BJ (cell line): ENCODE measurements around the gene RNF141. TPM values are rescaled to one million over a fixed set of nuclear protein-coding genes. Genes with fewer than 3 reads are reported as not detected.

Source experiments
- CTCF ChIA-PET: fragments of 350-600 bp; formaldehyde crosslinking; extraction: SDS; loops from one replicate; lab custom pipeline; 2021; ENCODE audit warnings: antibody characterized with exemption, inconsistent platforms; lab: Yijun Ruan, JAX
- POLR2A ChIA-PET: fragments of 300-600 bp; sonication (Branson Sonifier 250); formaldehyde crosslinking; extraction: SDS; loops from one replicate; lab custom pipeline; 2021; ENCODE audit warnings: antibody characterized with exemption; lab: Charles Lee
- DNase-seq: peaks from one replicate; pipeline ENCODE4 v3.0.0-alpha.2; 2011; ENCODE audit warnings: low read depth
- H3K27me3 ChIP-seq: 2 replicates; pipeline ENCODE4 v1.6.0; 2011; ENCODE audit warnings: low read length; ENCODE audit not compliant: control insufficient read depth, insufficient read depth
- H3K36me3 ChIP-seq: 2 replicates; pipeline ENCODE4 v1.5.1; 2011; ENCODE audit warnings: low read length; ENCODE audit not compliant: control insufficient read depth, insufficient read depth
- H3K4me3 ChIP-seq: 2 replicates; pipeline ENCODE4 v1.5.1; 2011; ENCODE audit warnings: low read depth, mild to moderate bottlenecking, control low read depth, low read length
- CTCF ChIP-seq: IDR thresholded peaks from 2 replicates; pipeline ENCODE4 v1.5.1; 2011; ENCODE audit warnings: low read depth, mild to moderate bottlenecking, control low read depth, inconsistent platforms, low read length, moderate library complexity; ENCODE audit not compliant: insufficient read depth
- polyA plus RNA-seq: library from polyadenylated mRNA; depleted of rRNA; stranded (reverse); fragments of >200 nt; gene quantifications from 2 replicates; pipeline ENCODE4 v1.2.3, GENCODE V29; 2011

Gene RNF141
- polyA plus RNA-seq, 1 experiment = 12.1 TPM

- ChIA-PET POLR2A (no interaction called here), CTCF (no interaction called here)
- Histone ChIP-seq H3K4me3 (no peak overlapping the region), H3K36me3 (peaks cover 50% of the 10 kb centered on the region), H3K27me3 (no peaks in the 10 kb centered on the region)
- TF ChIP-seq CTCF = no peak
- DNase-seq = no peak
Observed at GRCh38 chr11:10497371-10498021, 43.5 kb downstream of the RNF141 start.

GRCh38 chr11:10496296-10496936 lies 44.6 kb downstream of the RNF141 start:
- CTCF ChIA-PET = interaction anchor here (0.7 to 1.3 kb wide), 2 partner anchors 22 to 90 kb away, joined by 3 read pairs; no protein-coding TSS in a partner anchor
- POLR2A ChIA-PET = no interaction called here

DNA sequence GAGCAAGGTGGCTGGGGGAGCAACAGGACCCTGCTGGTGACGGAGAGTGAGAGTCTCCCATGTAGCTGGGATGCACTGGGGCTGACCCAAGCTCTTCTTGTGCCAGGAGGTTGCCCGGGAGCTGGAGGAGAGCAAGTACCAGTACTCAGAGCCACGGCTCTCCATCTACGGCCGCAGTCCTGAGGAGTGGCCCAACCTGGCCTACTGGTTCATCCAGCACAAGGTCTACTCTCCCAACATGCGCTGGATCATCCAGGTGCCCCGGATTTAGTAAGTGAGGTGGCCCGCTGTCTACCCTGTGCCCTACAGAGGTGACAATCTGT lies 45.6 kb downstream of the RNF141 start:
- no peak for DNase-seq
- ChIA-PET POLR2A (no interaction called here), CTCF (interaction anchor here (0.7 to 1.3 kb wide), 3 partner anchors 18 to 89 kb away, joined by 3 read pairs; no protein-coding TSS in a partner anchor)
- H3K4me3 ChIP-seq = no peak overlapping the region
- no peak for TF ChIP-seq CTCF
- H3K36me3 ChIP-seq = peaks cover 45% of the 10 kb centered on the region
- no peaks in the 10 kb centered on the region for H3K27me3 ChIP-seq

More at GRCh38 chr11:10496296-10496936, 44.6 kb downstream of the RNF141 start:
- TF ChIP-seq CTCF = no peak
- peaks cover 47% of the 10 kb centered on the region for H3K36me3 ChIP-seq
- no peak for DNase-seq
- no peaks in the 10 kb centered on the region for H3K27me3 ChIP-seq
- H3K4me3 ChIP-seq = no peak overlapping the region

- POLR2A ChIA-PET = no interaction called here
- CTCF ChIA-PET = interaction anchor here (1.1 to 1.3 kb wide), 2 partner anchors 19 to 89 kb away, joined by 3 read pairs; no protein-coding TSS in a partner anchor
- no peaks in the 10 kb centered on the region for H3K27me3 ChIP-seq
- TF ChIP-seq CTCF = no peak
- no peak overlapping the region for H3K4me3 ChIP-seq
- H3K36me3 ChIP-seq = peaks cover 40% of the 10 kb centered on the region
- DNase-seq = no peak
Observed at GRCh38 chr11:10494636-10495463, 46.1 kb downstream of the RNF141 start.

DNA sequence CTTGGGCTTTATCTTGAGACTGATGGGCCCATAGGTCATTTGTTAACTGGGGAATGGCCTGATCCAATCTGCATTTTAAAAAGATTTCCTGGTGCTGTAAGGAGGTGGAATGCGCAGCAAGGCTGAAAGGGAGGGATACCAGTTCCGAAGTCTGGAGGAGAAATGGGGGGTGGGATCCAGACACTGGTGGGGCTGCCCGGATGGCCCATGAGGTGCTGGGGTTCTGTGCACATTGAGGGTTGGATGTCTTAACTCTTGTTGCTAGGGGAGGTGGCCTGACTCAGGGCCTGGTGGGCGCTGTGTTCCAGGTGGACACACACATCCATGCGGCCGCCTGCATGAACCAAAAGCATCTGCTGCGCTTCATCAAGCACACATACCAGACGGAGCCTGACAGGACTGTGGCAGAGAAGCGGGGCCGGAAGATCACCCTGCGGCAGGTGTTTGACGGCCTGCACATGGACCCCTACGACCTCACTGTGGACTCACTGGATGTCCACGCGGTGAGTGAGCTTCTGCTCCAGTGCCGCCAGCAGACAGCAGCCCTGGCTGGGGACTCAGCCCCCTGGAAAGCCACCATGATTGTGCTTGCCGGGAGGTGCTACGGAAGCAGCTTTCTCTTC lies 47.8 kb downstream of the RNF141 start:
- Histone ChIP-seq H3K4me3 (no peak overlapping the region), H3K27me3 (no peaks in the 10 kb centered on the region), H3K36me3 (peaks cover 35% of the 10 kb centered on the region)
- DNase-seq = no peak
- ChIA-PET POLR2A (no interaction called here), CTCF (no interaction called here)
- no peak for TF ChIP-seq CTCF
